ENCODE results near the gene FTCD. TPM values are rescaled to one million over a fixed set of nuclear protein-coding genes. Genes with fewer than 3 reads are reported as not detected.
"Not testable (repeated sequence)": the region's sequence is repeated elsewhere in the genome, so short reads cannot be mapped to it uniquely, and the experiment has no call there.

FTCD gene
- total RNA-seq, 1 donor = 0.43 TPM

DNA sequence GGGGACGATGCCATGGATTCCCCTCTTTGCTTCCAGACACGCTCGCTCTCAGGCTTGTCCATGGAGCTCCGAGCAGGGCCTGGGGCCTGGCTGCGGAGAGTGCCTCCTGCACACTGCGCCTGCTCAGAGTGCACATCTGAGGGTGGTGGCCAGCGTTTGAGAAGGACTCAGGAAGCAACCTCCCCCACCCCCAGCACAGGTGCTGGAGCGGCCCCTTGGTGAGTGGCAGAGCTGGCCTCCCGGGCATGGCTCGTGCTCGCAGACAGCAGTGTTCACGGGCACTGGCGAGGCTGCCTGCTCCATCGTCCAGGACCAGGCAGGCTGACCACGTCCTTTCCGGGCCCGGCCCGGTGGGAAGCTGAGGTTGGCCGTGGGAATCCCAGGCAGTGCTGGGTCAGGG lies 26.1 kb upstream of the FTCD start:
- TF ChIP-seq, protein P1, sequence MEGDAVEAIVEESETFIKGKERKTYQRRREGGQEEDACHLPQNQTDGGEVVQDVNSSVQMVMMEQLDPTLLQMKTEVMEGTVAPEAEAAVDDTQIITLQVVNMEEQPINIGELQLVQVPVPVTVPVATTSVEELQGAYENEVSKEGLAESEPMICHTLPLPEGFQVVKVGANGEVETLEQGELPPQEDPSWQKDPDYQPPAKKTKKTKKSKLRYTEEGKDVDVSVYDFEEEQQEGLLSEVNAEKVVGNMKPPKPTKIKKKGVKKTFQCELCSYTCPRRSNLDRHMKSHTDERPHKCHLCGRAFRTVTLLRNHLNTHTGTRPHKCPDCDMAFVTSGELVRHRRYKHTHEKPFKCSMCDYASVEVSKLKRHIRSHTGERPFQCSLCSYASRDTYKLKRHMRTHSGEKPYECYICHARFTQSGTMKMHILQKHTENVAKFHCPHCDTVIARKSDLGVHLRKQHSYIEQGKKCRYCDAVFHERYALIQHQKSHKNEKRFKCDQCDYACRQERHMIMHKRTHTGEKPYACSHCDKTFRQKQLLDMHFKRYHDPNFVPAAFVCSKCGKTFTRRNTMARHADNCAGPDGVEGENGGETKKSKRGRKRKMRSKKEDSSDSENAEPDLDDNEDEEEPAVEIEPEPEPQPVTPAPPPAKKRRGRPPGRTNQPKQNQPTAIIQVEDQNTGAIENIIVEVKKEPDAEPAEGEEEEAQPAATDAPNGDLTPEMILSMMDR (IDR thresholded peaks at IDR 0.05; ENCODE audit: insufficient read depth, low read depth, low read length) = no peak
- no peak overlapping the region for H3K4me3 ChIP-seq (ENCODE audit: low read depth, low read length)
- DNase-seq (ENCODE audit: low read depth) = no peak

DNA sequence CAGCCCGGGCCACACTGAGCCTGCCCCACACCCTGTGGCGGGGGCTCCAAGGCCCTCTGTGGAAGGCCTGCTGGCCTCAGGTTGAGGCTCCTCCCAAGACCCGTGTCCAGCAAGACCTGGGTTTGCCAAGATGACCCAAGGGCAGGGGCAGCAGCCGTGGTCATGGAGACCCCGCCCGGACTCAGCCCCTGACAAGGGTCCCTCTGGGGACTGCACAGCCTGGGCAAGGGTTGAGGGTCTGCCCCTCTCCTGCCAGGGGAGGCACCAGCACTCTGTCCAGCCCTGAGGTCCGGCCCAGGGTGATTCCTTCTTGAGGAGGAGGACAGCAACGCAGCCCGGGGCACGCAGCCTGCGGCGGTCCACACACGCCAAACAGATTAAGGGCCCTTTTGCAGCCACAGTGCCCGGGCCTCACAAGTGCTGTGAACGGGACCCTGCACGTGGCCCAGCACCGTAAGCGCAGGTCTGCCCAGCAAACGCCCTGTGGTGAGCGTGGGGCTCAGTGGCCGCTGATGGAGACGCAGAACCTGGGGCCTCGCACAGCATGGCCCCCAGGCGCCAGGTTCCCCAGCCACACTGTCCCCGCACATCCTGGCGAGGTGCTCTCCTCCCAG lies 25.5 kb upstream of the FTCD start:
- H3K4me3 ChIP-seq (ENCODE audit: low read depth, low read length) = no peak overlapping the region
- no peak for DNase-seq (ENCODE audit: low read depth)
- TF ChIP-seq, protein P1 (IDR thresholded peaks at IDR 0.05; ENCODE audit: insufficient read depth, low read depth, low read length) = no peak

GRCh38 chr21:46180079-46180722 lies 24.8 kb upstream of the FTCD start:
- H3K4me3 ChIP-seq (ENCODE audit: low read depth, low read length) = no peak overlapping the region
- TF ChIP-seq, protein P1 (IDR thresholded peaks at IDR 0.05; ENCODE audit: insufficient read depth, low read depth, low read length) = no peak
- DNase-seq (ENCODE audit: low read depth) = no peak

DNA sequence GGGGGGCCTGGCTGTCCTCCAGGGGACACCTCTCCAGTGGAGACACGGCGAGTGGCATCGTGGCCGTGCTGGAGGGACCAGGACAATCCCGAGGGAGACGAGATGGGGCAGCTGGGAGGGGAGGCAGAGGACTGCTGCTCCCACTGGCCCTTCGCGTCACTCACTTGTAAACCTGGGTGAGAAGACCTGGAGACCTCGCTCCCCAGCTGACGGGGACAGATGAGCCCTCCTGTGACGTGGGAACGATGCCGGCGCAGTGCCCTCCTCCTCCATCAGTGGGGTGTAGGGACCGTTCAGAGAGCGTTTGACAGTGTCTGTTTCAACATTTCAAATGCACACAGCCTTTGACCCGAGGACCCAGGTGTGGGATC lies 24.3 kb upstream of the FTCD start:
- H3K4me3 ChIP-seq (ENCODE audit: low read depth, low read length) = no peak overlapping the region
- TF ChIP-seq, protein P1 (IDR thresholded peaks at IDR 0.05; ENCODE audit: insufficient read depth, low read depth, low read length) = no peak
- DNase-seq (ENCODE audit: low read depth) = no peak

- H3K4me3 ChIP-seq (ENCODE audit: low read depth, low read length) = no peak overlapping the region
- TF ChIP-seq, protein P1 (IDR thresholded peaks at IDR 0.05; ENCODE audit: insufficient read depth, low read depth, low read length) = no peak
- DNase-seq (ENCODE audit: low read depth) = no peak
Observed at GRCh38 chr21:46178961-46179360, 23.6 kb upstream of the FTCD start.

DNA sequence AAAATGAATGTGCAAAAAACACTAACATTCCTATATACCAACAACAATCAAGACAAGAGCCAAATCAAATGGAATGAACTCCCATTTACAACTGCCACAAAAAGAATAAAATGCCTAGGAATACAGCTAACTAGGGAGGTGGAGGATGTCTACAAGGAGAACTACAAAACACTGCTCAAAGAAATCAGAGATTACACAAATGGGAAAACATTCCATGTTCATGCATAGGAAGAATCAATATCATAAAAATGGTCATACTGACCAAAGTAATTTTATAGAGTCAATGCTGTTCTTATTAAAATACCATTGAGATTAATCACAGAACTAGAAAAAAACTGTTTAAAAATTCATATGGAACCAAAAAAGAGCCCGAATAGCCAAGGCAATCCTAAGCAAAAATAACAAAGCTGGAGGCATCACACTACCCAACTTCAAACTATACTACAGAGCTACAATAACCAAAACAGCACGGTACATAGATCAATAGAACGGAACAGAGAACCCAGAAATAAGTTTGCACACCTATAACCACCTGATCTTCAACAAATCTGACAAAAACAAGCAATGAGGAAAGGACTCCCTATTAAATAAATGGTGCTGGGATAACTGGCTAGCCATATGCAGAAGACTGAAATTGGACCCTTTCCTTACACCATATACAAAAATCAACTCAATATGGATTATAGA lies 21.2 kb upstream of the FTCD start:
- not testable (repeated sequence) for H3K4me3 ChIP-seq (ENCODE audit: low read depth, low read length); DNase-seq (ENCODE audit: low read depth)

GRCh38 chr21:46173573-46173972 lies 18.2 kb upstream of the FTCD start:
- TF ChIP-seq, protein P1 (IDR thresholded peaks at IDR 0.05; ENCODE audit: insufficient read depth, low read depth, low read length) = no peak
- no peak for DNase-seq (ENCODE audit: low read depth)
- no peak overlapping the region for H3K4me3 ChIP-seq (ENCODE audit: low read depth, low read length)
